ENCODE results near the gene GPRC5B. TPM values are rescaled to one million over a fixed set of nuclear protein-coding genes. Genes with fewer than 3 reads are reported as not detected.

GPRC5B gene
- total RNA-seq, 1 experiment from 2014 or later = 137 TPM

DNA sequence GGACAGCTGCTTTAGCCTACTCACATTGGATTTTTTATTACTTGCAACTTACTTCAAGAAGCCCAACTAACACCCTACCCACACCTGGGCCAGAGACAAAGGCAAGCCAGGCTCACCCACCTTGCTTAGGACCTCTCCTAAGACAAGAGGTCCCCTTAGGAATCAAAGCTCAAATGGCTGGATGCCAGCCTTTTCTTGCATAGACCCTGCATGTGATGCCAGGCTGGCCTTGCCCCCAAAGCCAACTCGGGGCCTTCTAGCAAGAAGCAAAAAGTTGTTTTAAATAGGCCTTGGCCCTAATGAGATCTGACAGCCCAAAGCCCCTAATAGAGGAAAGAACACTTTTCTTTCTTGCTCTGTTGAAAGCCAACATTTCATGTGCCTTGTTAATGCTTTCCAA is 20.7 kb downstream of the GPRC5B start:
- Histone ChIP-seq H3K56ac (ENCODE audit: insufficient read length, low read depth, low read length) (no peak overlapping the region), H3K18ac (ENCODE audit: insufficient read length, low read depth, low read length) (no peak overlapping the region), H4K5ac (ENCODE audit: insufficient read length, low read depth, low read length) (no peak overlapping the region), H2BK12ac (ENCODE audit: insufficient read length, low read depth, low read length) (no peak overlapping the region), H2AFZ (ENCODE audit: low read length) (no peak overlapping the region), H3K4ac (ENCODE audit: low read depth, low read length) (no peak overlapping the region), H2AK5ac (ENCODE audit: insufficient read length, low read length) (no peak overlapping the region), H3K14ac (ENCODE audit: insufficient read depth, low read length) (no peak overlapping the region), H3K27ac (ENCODE audit: insufficient read length, low read depth, low read length) (no peak overlapping the region), H4K91ac (ENCODE audit: insufficient read length, low read depth, low read length) (no peak overlapping the region), H3K23ac (ENCODE audit: insufficient read length, low read depth, low read length) (no peak overlapping the region), H3K23me2 (ENCODE audit: insufficient read length, low read depth, low read length, poor library complexity, severe bottlenecking) (no peaks in the 10 kb centered on the region), H2BK5ac (ENCODE audit: insufficient read length, low read length) (no peak overlapping the region), H3K79me2 (ENCODE audit: insufficient read depth, low read length) (no peaks in the 10 kb centered on the region; the same call in 1 of the 2 replicates), H2BK20ac (ENCODE audit: low read depth, low read length, poor library complexity, severe bottlenecking) (no peak overlapping the region), H3K79me1 (ENCODE audit: insufficient read depth, low read depth, low read length, poor library complexity, severe bottlenecking) (no peaks in the 10 kb centered on the region), H3K27me3 (ENCODE audit: insufficient read depth, low read length) (no peaks in the 10 kb centered on the region), H4K20me1 (ENCODE audit: control insufficient read depth, insufficient read depth, insufficient read length) (no peaks in the 10 kb centered on the region), H2BK120ac (ENCODE audit: low read depth, low read length, poor library complexity, severe bottlenecking) (no peak overlapping the region), H4K8ac (replicated peaks; ENCODE audit: insufficient read length, low read depth, low read length) (no peak overlapping the region), H3K4me1 (ENCODE audit: insufficient read depth, low read length) (peaks cover 11% of the 10 kb centered on the region), H3K9ac (ENCODE audit: extremely low read depth, insufficient read length, low read length) (no peak overlapping the region), H2BK15ac (ENCODE audit: low read depth, low read length) (no peak overlapping the region), H3K4me2 (ENCODE audit: insufficient read depth, insufficient read length, low read length) (no peak overlapping the region), H3T11ph (ENCODE audit: low read length) (no peak overlapping the region), H3K9me3 (ENCODE audit: control insufficient read depth, low read depth, low read length) (no peaks in the 10 kb centered on the region)
- TF ChIP-seq, protein P1, sequence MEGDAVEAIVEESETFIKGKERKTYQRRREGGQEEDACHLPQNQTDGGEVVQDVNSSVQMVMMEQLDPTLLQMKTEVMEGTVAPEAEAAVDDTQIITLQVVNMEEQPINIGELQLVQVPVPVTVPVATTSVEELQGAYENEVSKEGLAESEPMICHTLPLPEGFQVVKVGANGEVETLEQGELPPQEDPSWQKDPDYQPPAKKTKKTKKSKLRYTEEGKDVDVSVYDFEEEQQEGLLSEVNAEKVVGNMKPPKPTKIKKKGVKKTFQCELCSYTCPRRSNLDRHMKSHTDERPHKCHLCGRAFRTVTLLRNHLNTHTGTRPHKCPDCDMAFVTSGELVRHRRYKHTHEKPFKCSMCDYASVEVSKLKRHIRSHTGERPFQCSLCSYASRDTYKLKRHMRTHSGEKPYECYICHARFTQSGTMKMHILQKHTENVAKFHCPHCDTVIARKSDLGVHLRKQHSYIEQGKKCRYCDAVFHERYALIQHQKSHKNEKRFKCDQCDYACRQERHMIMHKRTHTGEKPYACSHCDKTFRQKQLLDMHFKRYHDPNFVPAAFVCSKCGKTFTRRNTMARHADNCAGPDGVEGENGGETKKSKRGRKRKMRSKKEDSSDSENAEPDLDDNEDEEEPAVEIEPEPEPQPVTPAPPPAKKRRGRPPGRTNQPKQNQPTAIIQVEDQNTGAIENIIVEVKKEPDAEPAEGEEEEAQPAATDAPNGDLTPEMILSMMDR (conservative IDR thresholded peaks at IDR 0.05) = no peak
- no peak overlapping the region for H3K4me3 Mint-ChIP-seq
- H3K9me3 Mint-ChIP-seq = no peaks in the 10 kb centered on the region
- no CpG with 5 or more reads among the region's 1 CpG for WGBS (ENCODE audit: extremely low coverage, insufficient read length, low lambda C conversion rate)
- DNase-seq = no peak
- peaks cover 44 to 84% (median 53%) of the 10 kb centered on the region in 3 experiments for H3K36me3 Mint-ChIP-seq (ENCODE audit: insufficient read depth in 1 of 3, low read depth in 3 of 3)
- no peaks in the 10 kb centered on the region; the same call in 1 of the 2 replicates for H3K27me3 Mint-ChIP-seq (ENCODE audit: low read depth)
- H3K4me1 Mint-ChIP-seq = peaks cover 52 to 56% of the 10 kb centered on the region in 2 experiments
- H3K27ac Mint-ChIP-seq = peak overlapping the region in 2 of 3 experiments; percentile 57 to 79; a peak in 2 of 7 replicates

All from H9 (cell line).